GM18507 (cell line): ENCODE measurements around the gene MYL3.

Experiments used
- DNase-seq: peaks from one replicate; pipeline ENCODE4 v3.0.0; 2011; ENCODE audit warnings: low read depth; ENCODE audit not compliant: insufficient read length; ENCODE audit errors: extremely low spot score
- FAIRE-seq: peaks from 2 replicates; lab custom pipeline; 2011; peaks lifted over from hg19 to GRCh38; lab: Jason Lieb, UNC

The MYL3 gene

DNA sequence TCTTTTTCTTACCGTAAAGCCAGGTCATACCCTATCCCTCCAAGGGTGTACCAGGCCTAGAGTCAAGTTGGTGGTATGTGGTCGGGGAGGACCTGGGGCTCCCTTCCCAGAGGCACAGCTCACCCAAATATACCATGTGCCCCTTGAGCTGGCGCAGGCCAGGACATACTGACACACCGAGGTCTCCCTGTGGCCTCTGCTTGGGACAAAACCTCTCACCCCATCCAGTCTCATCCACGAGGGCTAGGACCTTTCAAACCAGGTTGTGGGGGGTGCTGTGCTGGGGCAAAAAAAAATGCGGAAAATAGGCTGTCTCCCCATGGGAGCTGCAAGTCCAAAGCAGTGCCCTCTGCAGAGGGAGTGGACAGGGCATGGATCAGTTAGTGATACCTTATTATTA, 37.1 kb upstream of the MYL3 start:
- FAIRE-seq, result no peak
- no peak for DNase-seq

DNA sequence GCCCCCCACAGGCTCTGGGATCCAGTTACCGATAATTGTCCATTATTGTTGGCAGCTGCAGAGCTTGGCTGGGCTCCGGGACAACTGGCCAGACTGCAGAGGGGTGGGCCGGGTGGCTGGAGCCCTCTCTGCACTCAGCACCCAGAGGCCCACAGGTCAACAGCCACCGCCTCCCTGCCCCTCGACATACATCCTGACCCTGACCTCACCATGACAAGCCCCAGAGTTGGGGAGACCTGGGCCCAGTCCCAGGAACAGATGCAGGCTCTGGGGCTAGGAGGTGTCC, 36.7 kb upstream of the MYL3 start:
- FAIRE-seq (no peak), DNase-seq (no peak)

DNA sequence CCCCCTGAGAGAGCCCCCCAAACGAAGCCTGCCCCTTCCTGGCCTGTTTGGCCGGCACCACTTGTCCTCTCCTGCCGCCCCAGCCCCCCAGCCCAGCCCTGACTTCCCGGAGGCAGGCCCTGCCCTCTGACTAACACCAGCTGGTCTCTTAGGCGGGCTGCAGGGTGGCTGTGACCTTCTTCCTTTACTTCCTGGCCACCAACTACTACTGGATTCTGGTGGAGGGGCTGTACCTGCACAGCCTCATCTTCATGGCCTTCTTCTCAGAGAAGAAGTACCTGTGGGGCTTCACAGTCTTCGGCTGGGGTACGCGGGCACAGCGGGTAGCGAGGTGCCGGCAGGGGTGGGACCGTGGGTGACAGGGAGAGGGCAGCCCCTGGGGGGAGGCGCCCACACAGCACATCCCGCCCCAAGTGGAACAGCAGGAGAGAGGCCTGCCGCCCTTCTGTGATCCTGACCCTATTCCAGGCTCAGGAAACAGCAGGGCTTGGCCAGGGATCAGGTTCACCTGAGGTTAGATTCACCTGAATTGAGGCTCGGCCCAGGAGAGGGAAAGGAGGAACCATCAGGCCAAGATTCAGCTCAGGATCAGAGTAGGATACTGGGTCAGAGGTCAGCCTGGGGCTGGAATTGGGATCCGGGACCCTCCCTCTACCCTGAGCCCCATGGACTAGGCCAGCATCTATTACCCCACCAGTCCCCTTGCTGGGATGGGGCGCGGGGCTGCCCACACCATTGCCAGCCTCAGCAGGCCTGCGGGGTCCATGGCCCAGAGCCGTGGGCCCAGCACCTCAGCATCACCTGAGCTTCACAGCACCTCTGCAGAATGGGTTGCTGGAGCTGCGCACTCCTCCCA, 36.1 kb upstream of the MYL3 start:
- DNase-seq (no peak), FAIRE-seq (no peak)

DNA sequence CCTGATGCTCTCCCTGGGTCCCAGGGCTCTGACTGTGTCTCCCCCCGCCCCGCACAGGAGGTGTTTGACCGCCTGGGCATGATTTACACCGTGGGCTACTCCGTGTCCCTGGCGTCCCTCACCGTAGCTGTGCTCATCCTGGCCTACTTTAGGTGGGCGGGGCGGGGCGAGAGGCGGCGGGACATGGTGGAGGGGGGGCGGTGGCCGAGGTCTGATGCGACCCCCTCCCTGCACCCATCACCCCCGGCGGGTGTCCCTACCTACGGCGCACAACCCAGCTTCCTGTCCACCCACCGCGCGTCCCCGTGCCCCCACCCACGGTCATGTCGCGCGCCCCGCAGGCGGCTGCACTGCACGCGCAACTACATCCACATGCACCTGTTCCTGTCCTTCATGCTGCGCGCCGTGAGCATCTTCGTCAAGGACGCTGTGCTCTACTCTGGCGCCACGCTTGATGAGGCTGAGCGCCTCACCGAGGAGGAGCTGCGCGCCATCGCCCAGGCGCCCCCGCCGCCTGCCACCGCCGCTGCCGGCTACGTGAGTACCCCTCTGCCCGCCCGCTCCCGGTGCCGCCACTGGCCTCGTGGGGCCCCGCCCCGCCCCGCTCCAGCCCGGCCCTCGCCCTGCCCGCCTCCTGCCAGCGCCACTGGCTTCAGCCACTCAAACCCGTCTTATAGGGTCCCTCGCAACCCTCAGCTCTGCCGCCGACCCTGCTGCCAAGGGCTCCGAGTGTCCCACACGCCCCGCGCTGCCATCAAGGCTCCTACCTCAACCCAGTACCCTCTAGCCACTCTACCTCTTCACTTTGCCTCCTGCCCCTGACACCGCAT, 35.3 kb upstream of the MYL3 start:
- FAIRE-seq, result no peak
- no peak for DNase-seq

GRCh38 chr3:46897829-46898320, 34.6 kb upstream of the MYL3 start:
- DNase-seq (no peak), FAIRE-seq (no peak)

DNA sequence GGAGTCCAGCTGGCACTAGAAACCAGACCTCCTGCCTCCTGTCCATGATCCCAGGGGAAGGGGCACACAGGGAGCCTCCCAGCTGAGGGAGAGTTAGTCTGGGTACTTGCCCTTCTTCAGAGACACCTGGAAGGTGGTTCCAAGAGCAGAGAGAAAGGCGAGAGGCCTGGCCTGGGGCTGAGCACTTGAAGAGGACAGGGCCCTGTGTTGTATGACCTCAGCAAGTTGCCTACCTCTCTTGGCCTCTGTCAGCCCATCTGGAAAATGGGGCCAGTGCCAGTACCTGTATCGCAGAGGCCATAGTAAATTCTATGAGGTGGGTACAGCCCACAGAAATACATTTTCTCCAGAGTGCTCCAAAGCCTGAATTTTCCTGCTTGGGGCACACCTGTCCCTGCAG, 33.8 kb upstream of the MYL3 start:
- DNase-seq (no peak), FAIRE-seq (no peak)

DNA sequence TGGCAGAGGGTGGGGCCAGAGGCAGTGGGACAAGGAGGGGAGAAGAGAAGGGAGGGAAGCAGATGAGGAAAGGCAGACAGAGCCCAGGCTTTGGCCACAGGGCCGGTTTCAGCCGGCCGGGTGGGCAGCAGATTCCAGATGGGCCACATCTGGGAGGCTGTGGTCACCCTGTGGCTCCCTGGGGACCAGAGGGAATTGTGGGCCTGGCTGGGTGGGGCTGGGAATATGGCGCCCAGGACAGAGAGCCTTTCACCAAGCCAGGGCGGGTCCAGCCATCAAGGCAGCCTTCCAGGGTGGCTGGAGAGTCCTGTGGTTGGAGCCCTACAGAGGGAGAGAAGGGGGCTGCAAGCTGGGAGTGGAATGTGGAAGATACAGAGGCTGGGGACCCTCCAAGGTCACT, 33.1 kb upstream of the MYL3 start:
- DNase-seq (no peak), FAIRE-seq (no peak)

GRCh38 chr3:46895761-46896160, 32.5 kb upstream of the MYL3 start:
- FAIRE-seq (no peak), DNase-seq (no peak)

DNA sequence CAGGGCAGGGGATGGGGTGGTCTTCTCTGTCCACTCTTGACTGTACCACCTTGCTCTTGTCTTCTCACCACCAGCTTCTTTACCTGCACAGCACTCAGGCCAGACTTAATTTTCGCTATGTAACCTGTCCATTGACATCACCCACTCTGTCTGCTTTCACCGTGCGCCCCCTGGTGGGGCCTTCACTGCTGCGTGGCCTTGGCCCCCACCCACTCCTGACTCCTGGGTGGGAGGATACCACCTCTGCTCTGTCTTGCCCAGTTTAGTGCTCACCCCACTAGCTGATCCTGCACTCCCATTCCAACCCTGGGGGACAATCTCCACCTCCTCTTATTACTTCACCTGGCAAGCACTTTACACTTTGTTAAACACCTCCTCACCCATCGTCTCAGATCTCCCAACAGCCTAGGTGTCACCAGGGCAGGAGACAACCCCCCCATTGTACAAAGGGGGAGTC, 32.0 kb upstream of the MYL3 start:
- peak; percentile 89 for FAIRE-seq
- peak; percentile 51 for DNase-seq

DNA sequence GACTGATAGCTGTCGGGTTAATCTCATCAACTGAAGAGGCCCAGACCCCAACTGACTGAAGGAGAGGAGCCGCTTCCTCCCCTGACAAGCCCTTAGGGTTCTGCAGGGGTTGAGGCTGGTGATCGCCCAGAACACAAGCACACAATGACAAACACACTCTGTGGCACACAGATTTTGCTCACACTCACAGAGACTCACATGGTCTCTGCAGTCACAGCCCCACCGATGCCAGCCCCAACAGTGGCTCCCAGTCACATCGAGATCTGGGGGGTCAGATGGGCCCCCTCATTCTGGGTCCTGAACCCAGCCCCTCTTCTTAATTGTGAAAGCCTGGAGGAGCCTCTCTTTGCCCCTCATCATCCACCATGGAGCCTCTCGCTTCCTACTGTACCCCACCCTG, 31.0 kb upstream of the MYL3 start:
- FAIRE-seq (no peak), DNase-seq (no peak)

DNA sequence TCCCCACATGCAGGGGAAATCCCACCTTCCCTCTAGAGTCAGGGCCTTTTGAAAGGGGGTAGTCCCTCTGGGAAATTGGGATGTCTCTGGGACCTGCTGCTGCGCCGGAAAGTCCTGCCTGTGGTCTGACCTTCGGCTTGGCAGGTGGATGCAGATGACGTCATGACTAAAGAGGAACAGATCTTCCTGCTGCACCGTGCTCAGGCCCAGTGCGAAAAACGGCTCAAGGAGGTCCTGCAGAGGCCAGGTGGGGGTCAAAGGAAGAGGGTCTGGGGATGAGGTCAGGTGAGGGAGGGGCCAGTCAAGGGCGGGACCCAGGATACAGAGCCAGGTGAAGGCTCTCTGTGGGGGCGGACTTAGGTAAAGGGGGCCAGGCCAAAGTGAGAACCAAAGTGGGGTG, 30.5 kb upstream of the MYL3 start:
- peak; percentile 21 for FAIRE-seq

DNA sequence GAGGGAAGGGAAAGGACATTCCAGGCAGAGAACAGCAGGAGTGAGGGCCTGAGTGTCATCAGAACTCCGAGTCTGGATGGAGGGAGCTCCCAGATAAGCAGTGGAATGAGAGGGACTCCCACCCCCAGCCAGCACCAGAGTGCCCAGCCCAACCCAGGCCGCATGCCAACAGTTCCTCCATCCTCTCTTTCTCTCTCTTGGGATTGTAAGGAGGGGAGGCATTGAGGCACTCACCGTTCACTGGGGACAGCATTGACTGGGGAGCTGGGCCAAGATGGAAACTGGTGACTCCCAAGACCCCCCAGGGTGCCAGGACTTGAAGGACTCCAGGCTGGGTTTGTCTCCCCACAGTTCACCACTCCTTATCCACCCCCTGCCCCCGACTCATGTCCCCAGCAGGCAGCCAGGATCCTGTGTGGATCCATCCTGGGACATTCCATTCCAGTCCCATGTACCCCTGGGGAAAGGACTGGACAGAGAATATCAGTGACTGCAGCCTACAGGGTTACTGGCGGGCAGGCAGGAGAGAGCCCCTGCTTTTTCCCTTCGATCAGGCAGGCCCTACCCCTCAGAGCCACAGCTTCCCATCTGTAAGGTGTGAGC, 30.0 kb upstream of the MYL3 start:
- DNase-seq (no peak), FAIRE-seq (no peak)

More for the DNA sequence above, 30.5 kb upstream of the MYL3 start:
- no peak for DNase-seq

DNA sequence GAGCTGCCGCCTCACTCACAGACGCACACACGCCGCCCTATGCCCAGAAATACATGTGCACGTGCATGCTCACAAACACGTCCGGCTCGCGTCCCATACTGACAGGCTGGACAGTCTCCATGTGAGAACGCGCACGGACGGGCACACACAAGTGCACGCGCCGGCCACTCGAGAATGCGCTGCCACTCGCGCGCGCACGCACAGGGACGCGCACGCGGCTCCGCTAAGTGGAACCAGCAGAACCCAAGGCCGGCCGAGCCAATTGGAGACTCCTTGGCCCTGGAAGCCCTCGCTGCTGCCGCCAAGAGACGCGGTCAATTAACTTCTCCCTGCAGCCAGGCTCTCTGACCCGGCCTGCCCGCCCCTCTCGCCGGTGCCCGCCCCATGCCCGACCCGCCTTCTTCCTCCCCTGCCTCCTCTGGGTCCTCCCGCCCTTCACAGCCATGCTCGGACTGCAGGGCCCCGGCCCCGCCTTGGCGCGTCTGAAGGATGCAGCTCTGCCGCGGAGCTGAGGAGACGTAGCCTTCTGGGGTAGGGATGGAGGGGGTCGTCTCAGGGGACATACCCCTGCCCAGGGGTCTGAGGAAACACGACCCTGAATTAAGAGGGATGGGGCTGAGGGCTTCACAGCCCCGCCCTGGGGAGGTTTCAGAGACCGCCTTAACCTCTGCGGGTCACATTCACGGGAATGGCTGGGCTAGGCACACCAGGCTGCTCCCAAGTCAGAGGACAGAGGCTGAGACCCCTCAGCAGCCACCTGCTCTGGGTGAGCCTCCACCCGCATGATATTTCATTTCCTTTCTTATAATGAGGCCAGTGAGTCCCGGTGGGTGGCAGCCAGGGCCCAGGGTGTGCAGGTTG, 29.3 kb upstream of the MYL3 start:
- FAIRE-seq (no peak), DNase-seq (no peak)

DNA sequence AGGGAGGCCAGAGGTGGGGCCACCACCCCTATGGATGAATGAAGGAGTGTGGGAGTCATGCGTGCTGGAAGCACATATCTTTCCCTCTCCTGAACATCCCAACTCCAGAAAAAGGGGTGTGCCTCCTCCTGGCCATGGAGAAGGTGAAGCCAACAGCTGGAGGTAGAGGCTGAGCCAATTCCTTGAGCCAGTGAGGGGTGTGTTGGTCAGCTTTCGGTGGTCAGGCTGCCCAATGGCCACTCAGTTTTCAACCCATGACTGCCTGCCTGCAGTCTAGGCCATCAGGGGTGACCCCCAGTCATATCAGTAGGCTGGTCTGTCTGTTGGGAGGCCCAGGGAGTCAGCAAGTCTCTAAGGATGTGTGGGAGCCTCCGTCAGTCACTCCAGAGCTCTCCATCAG, 27.9 kb upstream of the MYL3 start:
- no peak for FAIRE-seq

DNA sequence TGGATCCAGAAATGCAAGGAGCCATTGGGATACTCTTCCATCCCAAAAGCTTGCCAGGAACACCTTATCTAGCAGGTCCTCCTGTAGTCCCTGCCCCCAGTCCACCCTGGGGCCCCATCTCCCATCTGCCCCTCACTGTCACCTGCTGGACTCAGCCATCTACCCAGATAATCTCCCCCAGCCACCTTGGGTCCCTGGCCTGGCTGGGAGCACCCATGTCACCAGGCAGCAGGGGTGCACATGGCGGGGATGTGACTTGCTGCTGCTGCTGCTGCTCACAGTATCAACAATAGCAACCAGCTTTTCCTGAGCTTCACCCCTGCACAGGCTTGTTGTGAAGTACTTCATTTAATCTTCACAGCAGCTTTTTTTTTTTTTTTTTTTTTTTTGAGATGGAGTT, 26.9 kb upstream of the MYL3 start:
- FAIRE-seq (no peak), DNase-seq (no peak)

More for the DNA sequence above, 27.9 kb upstream of the MYL3 start:
- DNase-seq, result no peak

DNA sequence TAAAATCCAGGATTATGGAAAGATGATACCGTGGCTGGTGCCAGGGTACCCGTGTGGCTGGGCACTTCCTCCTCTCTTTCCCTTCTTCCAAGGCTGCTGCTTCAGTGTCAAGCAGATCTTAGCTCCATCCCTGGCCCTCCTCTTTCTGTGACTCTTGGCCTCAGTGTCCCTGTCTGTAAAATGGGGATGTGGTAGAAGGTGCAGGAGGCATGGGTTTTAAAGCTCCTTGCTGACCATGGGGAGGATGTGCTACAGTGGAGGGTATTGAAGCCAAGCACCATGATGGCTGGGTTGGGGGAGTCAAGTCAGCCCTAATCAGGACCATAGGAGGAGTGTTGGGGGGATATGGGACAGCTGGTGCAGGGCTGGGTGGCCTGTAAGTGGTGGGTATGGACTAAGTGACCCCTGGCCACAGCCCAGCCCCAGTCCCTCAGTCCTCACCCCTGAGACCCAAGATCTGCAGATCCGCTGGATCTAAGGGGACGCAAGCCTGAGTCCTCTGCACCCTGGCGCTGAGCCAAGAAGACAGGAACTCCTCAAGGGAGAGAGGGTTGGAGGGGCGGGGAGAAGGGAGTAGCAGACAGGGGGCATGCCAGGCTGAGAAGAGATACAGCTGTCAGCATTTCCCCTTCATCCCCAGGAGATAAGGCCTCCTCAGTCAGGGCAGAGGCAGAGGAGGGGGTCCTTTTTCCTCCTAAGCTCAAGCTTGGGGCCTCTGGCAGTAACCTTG, 26.3 kb upstream of the MYL3 start:
- no peak for DNase-seq
- FAIRE-seq, result no peak

DNA sequence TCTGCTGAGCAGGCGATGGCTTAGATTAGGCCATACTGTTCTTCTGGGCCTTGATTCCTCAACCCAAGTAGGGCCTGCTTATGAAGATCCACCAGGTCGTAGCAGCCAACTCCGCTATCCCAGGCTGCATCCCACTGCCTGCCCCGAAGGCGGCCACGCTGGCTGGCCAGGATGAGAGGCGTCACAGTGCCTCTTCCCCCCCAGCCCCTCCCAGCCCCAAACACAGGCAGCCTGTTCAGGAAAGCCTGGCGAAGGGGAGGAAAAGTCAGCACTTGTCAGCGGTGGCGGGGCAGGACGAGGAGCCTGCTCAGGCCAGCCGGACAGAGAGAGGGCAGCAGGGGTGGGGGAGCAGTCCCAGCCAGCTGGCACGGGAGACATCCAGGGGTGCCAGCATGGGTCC, 25.5 kb upstream of the MYL3 start:
- DNase-seq, result no peak
- FAIRE-seq, result no peak

- no peak for FAIRE-seq
- no peak for DNase-seq
Measured at GRCh38 chr3:46887980-46888494, 24.8 kb upstream of the MYL3 start.

- DNase-seq, result no peak
- no peak for FAIRE-seq
Measured at GRCh38 chr3:46885612-46886011, 22.4 kb upstream of the MYL3 start.
